GM12878 (cell line): ENCODE results near the gene TOX2. TPM values are rescaled to one million over a fixed set of nuclear protein-coding genes. Genes with fewer than 3 reads are reported as not detected.

Experiments
- ATAC-seq: fragments of 200-7000 bp; cut with Tn5 transposase; 3 replicates; pipeline ENCODE4 v1.9.1; 2020; ENCODE audit warnings: mild to moderate bottlenecking, moderate library complexity
- BruUV-seq: library from RNA; stranded (reverse); fragments of 400-500 nt; replicated peaks from 2 replicates; lab custom pipeline; 2021; lab: Mats Ljungman, UMichigan
- CTCF ChIA-PET: fragments of 300-600 bp; sonication (Branson Sonifier 250); formaldehyde crosslinking; extraction: SDS; loops from one replicate; lab custom pipeline; 2021; ENCODE audit warnings: inconsistent platforms; lab: Yijun Ruan, JAX
- POLR2A ChIA-PET: fragments of 350-600 bp; formaldehyde crosslinking; extraction: SDS; loops from one replicate; lab custom pipeline; 2021; ENCODE audit warnings: inconsistent platforms; lab: Charles Lee
- RAD21 ChIA-PET: fragments of 300-600 bp; sonication (Branson Sonifier 250); formaldehyde crosslinking; loops from one replicate; lab custom pipeline; 2023; ENCODE audit warnings: antibody characterized with exemption; ENCODE audit not compliant: unreplicated experiment; lab: Charles Lee
- SMC1A ChIA-PET: fragments of 300-600 bp; sonication (Branson Sonifier 250); formaldehyde crosslinking; loops from one replicate; lab custom pipeline; 2023; ENCODE audit not compliant: unreplicated experiment, uncharacterized antibody; lab: Charles Lee
- DNase-seq: peaks from one replicate; pipeline ENCODE4 v3.0.0-alpha.2; 2011; ENCODE audit warnings: low read depth, low spot score
- FAIRE-seq: peaks from 3 replicates; lab custom pipeline; 2011; peaks lifted over from hg19 to GRCh38; lab: Jason Lieb, UNC
- H2AFZ ChIP-seq: 2 replicates; pipeline ENCODE4 v1.6.0; 2011; ENCODE audit warnings: low read depth, low read length, control low read depth; ENCODE audit not compliant: control insufficient read depth
- H3K27ac ChIP-seq: 2 replicates; pipeline ENCODE4 v1.5.1; 2011; ENCODE audit warnings: control low read depth; ENCODE audit not compliant: control insufficient read depth, insufficient read depth
- H3K27me3 ChIP-seq, 2 experiments: replicated peaks in 1 of 2; 2 replicates each; pipeline versions ENCODE4 v1.6.0 to v1.6.1; 2011; ENCODE audit warnings: low read length in 1 of 2; ENCODE audit not compliant: control insufficient read depth in 2 of 2, insufficient read depth in 2 of 2
- H3K36me3 ChIP-seq, 2 experiments: 2 replicates each; pipeline ENCODE4 v1.5.1; 2011; ENCODE audit warnings: low read length in 1 of 2; ENCODE audit not compliant: control insufficient read depth in 2 of 2, insufficient read depth in 2 of 2
- H3K4me1 ChIP-seq: 2 replicates; pipeline ENCODE4 v1.6.1; 2011; ENCODE audit warnings: mild to moderate bottlenecking, low read length, moderate library complexity, mixed read lengths; ENCODE audit not compliant: control insufficient read depth, insufficient read depth
- H3K4me2 ChIP-seq: 2 replicates; pipeline ENCODE4 v1.6.0; 2011; ENCODE audit warnings: control low read depth; ENCODE audit not compliant: control insufficient read depth, insufficient read depth
- H3K4me3 ChIP-seq: fragments of 200-600 bp; sonication (generic); 2 replicates; pipeline ENCODE4 v1.5.1; 2016
- H3K79me2 ChIP-seq: 2 replicates; pipeline ENCODE4 v1.6.0; 2011; ENCODE audit warnings: low read length; ENCODE audit not compliant: control insufficient read depth, insufficient read depth
- H3K9ac ChIP-seq: 2 replicates; pipeline ENCODE4 v1.8.0; 2011; ENCODE audit warnings: low read length, control low read depth, mixed read lengths; ENCODE audit not compliant: control insufficient read depth, insufficient read depth
- H3K9me3 ChIP-seq: replicated peaks from 3 replicates; pipeline ENCODE4 v1.5.1; 2011; ENCODE audit warnings: mild to moderate bottlenecking, low read length; ENCODE audit not compliant: control insufficient read depth, insufficient read depth
- H4K20me1 ChIP-seq: 2 replicates; pipeline ENCODE4 v1.6.0; 2011; ENCODE audit not compliant: control insufficient read depth, insufficient read depth
- KDM1A ChIP-seq: fragments of 200-600 bp; sonication (generic); IDR thresholded peaks from 2 replicates; pipeline ENCODE4 v1.6.1; 2016; ENCODE audit warnings: borderline replicate concordance
- KLF5 ChIP-seq: fragments of 450-650 bp; IDR thresholded peaks from 2 replicates; pipeline ENCODE4 v1.6.1; 2014; ENCODE audit warnings: mild to moderate bottlenecking; ENCODE audit not compliant: partially characterized antibody
- POLR2AphosphoS5 ChIP-seq: IDR thresholded peaks from 2 replicates; pipeline ENCODE4 v1.6.1; 2011; ENCODE audit warnings: mild to moderate bottlenecking, low read length, inconsistent platforms
- RCOR1 ChIP-seq: conservative IDR thresholded peaks from 2 replicates; pipeline ENCODE4 v1.6.1; 2012; ENCODE audit warnings: low read depth, low read length, improper control_type of control experiment
- RUNX3 ChIP-seq: IDR thresholded peaks from 2 replicates; pipeline ENCODE4 v1.6.1; 2012; ENCODE audit warnings: low read length, inconsistent platforms
- SMC3 ChIP-seq: IDR thresholded peaks from 2 replicates; pipeline ENCODE4 v1.6.1; 2011; ENCODE audit warnings: low read length, improper control_type of control experiment, borderline replicate concordance
- TBL1XR1 ChIP-seq: IDR thresholded peaks from 2 replicates; pipeline ENCODE4 v1.6.1; 2012; ENCODE audit warnings: low read depth, low read length, improper control_type of control experiment
- whole genome bisulfite sequencing: methylation state at CpG from one replicate; pipeline ENCODE4 v1.1.6; 2016; ENCODE audit warnings: low lambda C conversion rate; ENCODE audit not compliant: insufficient replicate concordance, insufficient coverage; ENCODE audit errors: missing lambda C conversion rate; 5-methylcytosine and 5-hydroxymethylcytosine counted together
- in situ Hi-C: fragments of 300-500 bp; cut with MboI; formaldehyde crosslinking; loops from 9 replicates; pipeline ENCODE4 v1.14.3; 2018; ENCODE audit warnings: mixed read lengths
- intact Hi-C: fragments of 100-400 bp; cut with micrococcal nuclease; formaldehyde crosslinking; loops from one replicate; pipeline ENCODE4 v1.14.2; 2022; ENCODE audit not compliant: unreplicated experiment
- polyA plus RNA-seq, 11 experiments: library from polyadenylated mRNA; depleted of rRNA in 4 of 11; unstranded in 6 of 11; stranded (reverse) in 5 of 11; fragments of >200 nt; fragmentation: Nextera tagmentation in 4 of 11; fragmentation: Illumina TruSeq in 1 of 11; extraction: Ambion mirVana in 4 of 11; extraction: Trizol in 1 of 11; gene quantifications; 1 replicate in 1 of 11; 2 replicates in 10 of 11; pipeline versions ENCODE4 v1.2.1 to v1.2.3, GENCODE V29; 2011 to 2016; ENCODE audit warnings: inconsistent platforms in 2 of 11, missing spikeins in 2 of 11, low read depth in 1 of 11
- total RNA-seq, 4 experiments: library from RNA; depleted of rRNA in 3 of 4; stranded (reverse); fragments of >200 nt in 3 of 4; fragmentation: Illumina TruSeq in 1 of 4; extraction: Trizol in 1 of 4; gene quantifications; 2 replicates each; pipeline versions ENCODE4 v1.2.1 to v1.2.3, GENCODE V29; 2013 to 2021
- TF ChIP-seq, protein P1 (sequence below): fragments of 450-650 bp; IDR thresholded peaks from 2 replicates; pipeline ENCODE4 v1.6.1; 2017; ENCODE audit warnings: mild to moderate bottlenecking

TOX2 gene
- total and polyA plus RNA-seq, 10 of the 15 experiments (the other 5 are each of a cell fraction or from before 2014, with no cell fraction given) = 2.6 to 40.5 (median 7.9) TPM

- TF ChIP-seq SMC3 (no peak), POLR2AphosphoS5 (no peak), KLF5 (no peak), KDM1A (no peak), RCOR1 (no peak), RUNX3 (no peak)
- TF ChIP-seq, protein P1, sequence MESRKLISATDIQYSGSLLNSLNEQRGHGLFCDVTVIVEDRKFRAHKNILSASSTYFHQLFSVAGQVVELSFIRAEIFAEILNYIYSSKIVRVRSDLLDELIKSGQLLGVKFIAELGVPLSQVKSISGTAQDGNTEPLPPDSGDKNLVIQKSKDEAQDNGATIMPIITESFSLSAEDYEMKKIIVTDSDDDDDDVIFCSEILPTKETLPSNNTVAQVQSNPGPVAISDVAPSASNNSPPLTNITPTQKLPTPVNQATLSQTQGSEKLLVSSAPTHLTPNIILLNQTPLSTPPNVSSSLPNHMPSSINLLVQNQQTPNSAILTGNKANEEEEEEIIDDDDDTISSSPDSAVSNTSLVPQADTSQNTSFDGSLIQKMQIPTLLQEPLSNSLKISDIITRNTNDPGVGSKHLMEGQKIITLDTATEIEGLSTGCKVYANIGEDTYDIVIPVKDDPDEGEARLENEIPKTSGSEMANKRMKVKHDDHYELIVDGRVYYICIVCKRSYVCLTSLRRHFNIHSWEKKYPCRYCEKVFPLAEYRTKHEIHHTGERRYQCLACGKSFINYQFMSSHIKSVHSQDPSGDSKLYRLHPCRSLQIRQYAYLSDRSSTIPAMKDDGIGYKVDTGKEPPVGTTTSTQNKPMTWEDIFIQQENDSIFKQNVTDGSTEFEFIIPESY = no peak
Observed at GRCh38 chr20:44081888-44082287, 167.2 kb downstream of the TOX2 start (continued).

DNA sequence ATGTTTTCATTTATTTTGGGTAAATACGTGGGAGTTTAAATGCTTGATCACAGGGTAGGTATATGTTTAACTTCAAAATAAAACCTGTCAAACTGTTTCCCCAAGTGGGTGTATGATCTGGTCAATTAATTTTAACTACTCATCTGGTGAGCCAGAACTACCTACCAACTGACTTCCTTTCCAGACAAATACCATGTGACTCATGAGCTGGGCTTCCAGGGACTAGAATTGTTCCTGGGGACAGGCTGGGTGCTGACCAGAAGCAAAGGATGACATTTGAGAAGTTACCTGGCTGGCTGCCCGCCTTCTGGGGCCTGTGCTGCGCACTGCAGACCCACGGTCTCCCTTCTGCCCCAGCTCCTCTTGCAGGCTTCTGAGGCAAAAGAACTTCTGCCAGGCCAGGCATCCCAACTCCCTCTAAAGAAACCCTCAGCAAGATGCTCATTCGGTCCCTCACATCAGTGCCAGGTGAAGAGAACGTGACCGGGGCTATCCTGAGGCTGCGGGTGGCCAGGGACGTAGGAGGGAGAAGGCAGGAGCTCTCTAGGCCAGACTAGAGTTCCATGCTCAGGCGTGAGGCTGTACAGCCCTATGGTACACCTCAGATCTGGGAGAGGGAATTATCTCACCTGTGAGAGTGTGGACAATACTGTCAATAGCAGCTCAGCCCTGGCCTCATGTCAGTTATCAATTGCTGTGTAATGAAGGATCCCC, 168.7 kb downstream of the TOX2 start:
- H3K27ac ChIP-seq = no peak overlapping the region
- H3K4me1 ChIP-seq = 0 out of 2 replicates have a peak, but pooled peaks cover 4% of the 10 kb centered on the region
- ChIA-PET CTCF (interaction anchor here (1.0 to 16.0 kb wide), 9 partner anchors 9 to 634 kb away, joined by 3 to 223 read pairs (median 5); no protein-coding TSS in a partner anchor), SMC1A (interaction anchor here (0.6 to 7.9 kb wide), 8 partner anchors 7 to 545 kb away, joined by 3 to 164 read pairs (median 5); no protein-coding TSS in a partner anchor), POLR2A (interaction anchor here (1.3 kb wide), 1 partner anchor 333 kb away, joined by 4 read pairs; no protein-coding TSS in a partner anchor), RAD21 (interaction anchor here (0.8 to 10.1 kb wide), 10 partner anchors 11 to 635 kb away, joined by 3 to 182 read pairs (median 3); no protein-coding TSS in a partner anchor)
- H3K36me3 ChIP-seq = no peaks in the 10 kb centered on the region
- in situ Hi-C loops (loop anchor here (5.0 kb wide), 3 partner anchors 331 to 631 kb away; no protein-coding TSS in a partner anchor), intact Hi-C loops (loop anchor here (5.0 kb wide), 2 partner anchors 166 to 401 kb away; no protein-coding TSS in a partner anchor)
- no TSS peak for BruUV-seq
- no peak for DNase-seq
- H3K4me2 ChIP-seq = no peak overlapping the region
- no peaks in the 10 kb centered on the region for H4K20me1 ChIP-seq
- no peak overlapping the region for H3K4me3 ChIP-seq
- no peak for TF ChIP-seq TBL1XR1
- no peak for ATAC-seq
- no peak for FAIRE-seq
- no peaks in the 10 kb centered on the region for H3K27me3 ChIP-seq
- H2AFZ ChIP-seq = no peak overlapping the region
- no peak overlapping the region for H3K9ac ChIP-seq
- H3K9me3 ChIP-seq = no peaks in the 10 kb centered on the region
- WGBS = 61% methylated on average over 10 of the region's 10 CpGs
- no peaks in the 10 kb centered on the region for H3K79me2 ChIP-seq
